Keratinocyte (primary cell): ENCODE measurements around the gene LY9.

Source experiments
- CTCF ChIP-seq, 3 experiments: IDR thresholded peaks in 1 of 3; conservative IDR thresholded peaks in 1 of 3; optimal IDR thresholded peaks in 1 of 3; 2 replicates in 2 of 3; 3 replicates in 1 of 3; pipeline versions ENCODE3 to v1.5.1; 2011; ENCODE audit warnings: low read length in 3 of 3, mild to moderate bottlenecking in 3 of 3, moderate library complexity in 2 of 3, control low read depth in 1 of 3, inconsistent platforms in 1 of 3; ENCODE audit not compliant: insufficient read depth in 2 of 3; ENCODE audit errors: extremely low read depth in 1 of 3
- EZH2 ChIP-seq: IDR thresholded peaks from one replicate; pipeline ENCODE4 v1.6.1; 2012; ENCODE audit warnings: inconsistent platforms, mild to moderate bottlenecking, low read length, moderate library complexity

- TF ChIP-seq CTCF (optimal IDR thresholded peaks at IDR 0.05 in 1 of 3, IDR thresholded peaks at IDR 0.05 in 1 of 3, conservative IDR thresholded peaks at IDR 0.05 in 1 of 3; ENCODE audit: extremely low read depth in 1 of 3, insufficient read depth in 2 of 3, low read length in 3 of 3) (no peak), EZH2 (no peak)
Measured at GRCh38 chr1:160811147-160811546, 15.2 kb downstream of the LY9 start.
